Fibroblast of skin of right quadriceps (primary cell): ENCODE results near the gene JSRP1.
"Not testable (repeated sequence)": the region's sequence is repeated elsewhere in the genome, so short reads cannot be mapped to it uniquely, and the experiment has no call there.

ENCODE experiments used
- DNase-seq: peaks from one replicate; pipeline ENCODE4 v3.0.0-alpha.2; 2013

JSRP1 gene

DNA sequence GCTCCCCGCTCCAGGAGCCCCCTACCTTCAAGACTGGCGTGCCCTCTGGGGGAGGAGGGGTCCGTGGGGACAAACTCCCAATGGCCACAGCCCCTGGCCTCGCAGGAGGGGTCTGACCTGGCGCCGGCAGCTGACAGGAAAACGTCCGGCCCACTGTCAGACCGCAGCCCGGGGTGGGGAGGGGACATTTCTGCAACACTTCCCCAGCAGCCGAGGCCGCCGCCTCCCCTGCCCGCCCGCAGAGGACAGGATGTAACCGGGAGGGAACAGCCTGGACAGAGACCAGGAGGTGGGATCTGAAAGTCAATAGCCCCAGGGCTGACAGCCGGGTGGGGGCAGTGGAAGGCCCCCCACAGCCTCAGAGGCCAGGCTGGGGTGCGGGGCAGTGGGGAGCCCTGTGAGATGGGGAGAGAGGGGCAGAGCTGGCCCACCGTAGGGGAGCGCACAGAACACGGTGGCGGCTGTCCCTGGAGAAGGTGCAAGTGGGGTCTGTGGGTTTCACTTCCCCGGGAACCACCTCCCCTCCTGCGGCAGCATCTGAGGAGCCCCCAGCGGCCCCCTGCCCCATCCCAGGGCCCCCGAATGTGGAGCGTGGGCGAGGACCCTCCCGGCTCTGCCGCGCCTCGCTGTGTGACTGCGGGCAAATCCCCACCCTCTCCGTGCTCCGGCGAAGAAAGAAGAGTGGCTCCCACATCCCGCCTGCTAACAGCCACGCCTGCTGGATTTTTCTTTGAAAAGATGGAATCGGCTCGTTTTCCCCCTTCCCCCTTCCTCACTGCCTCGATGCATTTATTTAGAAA lies 26.0 kb upstream of the JSRP1 start, which contains the start of gene PEAK3:
PEAK3 (minus strand) TSS at position 114 of the 800 bp plus-strand sequence. CDS start 1,244 bp downstream, outside the sequence.
- DNase-seq, result no peak

- not testable (repeated sequence) for DNase-seq
These were observed 25.2 kb upstream of the JSRP1 start for GRCh38 chr19:2281265-2282061.

GRCh38 chr19:2280633-2281264 lies 24.5 kb upstream of the JSRP1 start:
- no peak for DNase-seq

DNA sequence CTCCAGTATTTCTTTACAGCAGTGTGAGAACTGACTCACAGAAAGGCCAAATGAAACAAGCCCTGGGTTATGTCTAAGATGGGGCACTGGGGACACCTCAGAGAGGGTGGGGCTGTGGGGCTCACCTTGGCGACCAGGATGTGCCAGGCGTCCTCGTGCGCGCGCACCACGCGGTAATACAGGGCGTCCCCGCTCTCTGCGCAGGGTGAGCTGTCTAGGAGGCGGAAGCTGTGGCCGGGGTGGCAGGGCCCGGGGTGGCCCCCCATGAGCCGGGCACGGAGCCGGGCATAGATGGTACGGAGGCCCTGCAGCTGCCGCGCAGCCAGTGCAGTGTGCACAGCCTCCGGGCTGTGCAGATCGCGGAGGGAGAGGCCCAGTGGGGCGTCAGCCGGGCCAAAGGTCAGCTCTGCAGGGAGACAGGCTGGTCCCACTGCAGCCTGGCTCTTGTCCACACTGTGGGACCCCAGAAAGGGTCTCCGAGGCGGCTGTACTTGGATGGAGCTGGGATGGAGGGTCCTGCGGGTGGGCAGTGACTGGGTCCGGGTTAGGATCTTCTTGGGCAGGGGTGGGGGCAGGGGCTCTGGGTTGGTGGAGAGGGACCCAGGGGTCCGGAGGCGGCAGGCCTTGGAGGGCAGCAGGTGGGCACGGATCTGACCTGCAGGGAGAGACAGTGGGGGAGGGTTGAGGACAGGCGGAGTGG lies 22.4 kb upstream of the JSRP1 start:
- no peak for DNase-seq

- DNase-seq, result no peak
These were observed 20.9 kb upstream of the JSRP1 start for GRCh38 chr19:2277138-2277537.

DNA sequence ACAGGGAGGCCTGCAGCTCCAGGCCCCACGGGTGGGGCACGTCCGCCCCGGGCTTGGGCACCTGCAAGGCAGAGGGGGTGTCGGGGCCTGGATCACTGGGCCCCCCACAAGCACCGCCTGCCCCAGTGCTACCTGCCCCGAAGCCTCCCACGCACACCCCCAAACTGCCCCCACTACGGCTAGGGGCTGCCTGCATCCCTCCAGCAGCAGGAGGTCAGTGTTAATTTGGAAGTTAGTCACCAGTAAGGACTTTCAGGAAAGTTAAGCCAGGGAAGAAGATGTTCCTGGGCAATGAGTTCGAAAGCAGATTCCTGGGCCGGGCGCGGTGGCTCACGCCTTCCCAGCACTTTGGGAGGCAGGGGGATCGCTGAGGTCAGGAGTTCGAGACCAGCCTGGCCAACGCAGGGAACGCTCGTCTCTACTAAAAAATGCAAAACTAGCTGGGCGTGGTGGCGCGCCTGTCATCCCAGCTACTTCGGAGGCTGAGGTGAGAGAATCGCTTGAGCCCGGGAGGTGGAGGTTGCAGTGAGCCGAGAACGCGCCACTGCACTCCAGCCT lies 20.3 kb upstream of the JSRP1 start:
- DNase-seq, result no peak

GRCh38 chr19:2275588-2276428 lies 19.6 kb upstream of the JSRP1 start:
- no peak for DNase-seq

DNA sequence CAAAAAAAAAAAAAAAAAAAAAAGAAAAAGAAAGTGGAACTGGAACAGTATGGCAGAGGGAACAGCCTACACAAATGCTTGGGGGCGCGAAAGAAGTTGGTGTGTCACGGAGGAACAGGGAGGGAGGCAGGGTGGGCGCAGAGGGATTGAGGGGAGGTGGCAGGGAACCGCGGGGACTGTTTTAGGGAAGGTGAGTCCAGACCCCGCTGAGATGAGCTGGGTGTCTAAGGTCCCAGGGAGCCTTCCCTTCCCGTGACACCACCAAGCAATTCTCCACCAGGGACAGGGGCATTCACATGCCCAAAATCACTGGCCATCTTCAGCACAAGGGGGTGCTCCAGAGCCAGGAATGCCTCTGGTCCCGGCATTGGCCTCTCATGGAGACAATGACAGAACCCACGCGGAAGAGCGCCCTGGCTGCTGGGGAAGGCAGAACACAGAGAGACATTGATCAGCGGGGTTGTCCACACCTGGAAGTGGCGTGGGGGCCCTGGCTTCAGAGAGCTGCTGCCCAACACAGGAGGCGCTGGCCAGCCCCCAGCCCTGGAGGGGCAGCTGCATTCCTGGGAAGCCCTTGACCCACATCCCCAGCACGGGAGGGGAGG lies 18.8 kb upstream of the JSRP1 start:
- peak; percentile 64 for DNase-seq

DNA sequence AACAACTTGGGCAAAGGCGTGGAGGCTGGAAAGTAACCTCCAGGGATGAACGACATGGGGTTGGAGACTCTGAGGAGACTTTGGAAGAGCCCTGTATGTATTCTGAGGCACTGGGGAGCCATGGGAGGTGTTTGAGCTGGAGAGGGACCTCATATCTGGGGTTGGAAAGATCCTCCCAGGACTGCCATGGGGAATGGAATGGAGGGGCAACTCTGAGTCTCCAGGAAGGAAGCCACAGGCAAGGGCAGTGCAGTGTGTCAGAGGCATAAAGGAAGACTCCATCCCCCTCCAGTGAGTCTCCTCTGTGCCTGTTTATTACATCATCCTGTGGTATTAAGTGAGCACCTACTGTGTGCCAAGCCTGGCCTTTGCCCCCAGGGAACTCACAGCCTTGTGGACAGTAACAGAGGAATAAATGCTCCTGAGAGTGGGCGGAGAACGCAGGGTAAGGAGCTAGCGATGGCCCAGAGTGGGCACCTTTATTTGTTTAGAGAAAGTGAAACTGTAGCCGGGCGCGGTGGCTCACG lies 18.0 kb upstream of the JSRP1 start:
- no peak for DNase-seq

GRCh38 chr19:2273356-2274184 lies 17.4 kb upstream of the JSRP1 start:
- DNase-seq, result peak; percentile 72

GRCh38 chr19:2271234-2272103 lies 15.3 kb upstream of the JSRP1 start:
- peak; percentile 79 for DNase-seq

GRCh38 chr19:2270423-2271233 lies 14.4 kb upstream of the JSRP1 start:
- DNase-seq, result peak; percentile 84

DNA sequence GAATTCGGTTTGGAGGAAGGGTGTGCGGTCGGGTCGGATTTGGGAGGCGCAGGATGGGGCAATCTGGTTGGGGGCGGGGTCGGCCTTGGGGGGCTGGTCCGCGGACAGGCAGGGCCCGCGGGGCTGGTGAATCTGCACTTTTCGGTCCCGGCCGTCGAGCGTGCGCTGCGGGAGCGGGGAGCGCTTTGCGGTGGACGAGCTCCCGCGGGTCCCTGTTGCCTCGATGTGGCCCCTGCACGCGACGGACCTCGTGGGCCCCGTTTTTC lies 13.9 kb upstream of the JSRP1 start:
- no peak for DNase-seq

GRCh38 chr19:2269244-2270156 lies 13.3 kb upstream of the JSRP1 start:
- DNase-seq, result peak; percentile 97

- no peak for DNase-seq
These were observed 12.6 kb upstream of the JSRP1 start for GRCh38 chr19:2268861-2269243.

- DNase-seq, result no peak
These were observed 12.2 kb upstream of the JSRP1 start for GRCh38 chr19:2268480-2268830.
